ENCODE data around the gene CHRNA5.
"Not testable (repeated sequence)": the region's sequence is repeated elsewhere in the genome, so short reads cannot be mapped to it uniquely, and the experiment has no call there.

Gene CHRNA5

DNA sequence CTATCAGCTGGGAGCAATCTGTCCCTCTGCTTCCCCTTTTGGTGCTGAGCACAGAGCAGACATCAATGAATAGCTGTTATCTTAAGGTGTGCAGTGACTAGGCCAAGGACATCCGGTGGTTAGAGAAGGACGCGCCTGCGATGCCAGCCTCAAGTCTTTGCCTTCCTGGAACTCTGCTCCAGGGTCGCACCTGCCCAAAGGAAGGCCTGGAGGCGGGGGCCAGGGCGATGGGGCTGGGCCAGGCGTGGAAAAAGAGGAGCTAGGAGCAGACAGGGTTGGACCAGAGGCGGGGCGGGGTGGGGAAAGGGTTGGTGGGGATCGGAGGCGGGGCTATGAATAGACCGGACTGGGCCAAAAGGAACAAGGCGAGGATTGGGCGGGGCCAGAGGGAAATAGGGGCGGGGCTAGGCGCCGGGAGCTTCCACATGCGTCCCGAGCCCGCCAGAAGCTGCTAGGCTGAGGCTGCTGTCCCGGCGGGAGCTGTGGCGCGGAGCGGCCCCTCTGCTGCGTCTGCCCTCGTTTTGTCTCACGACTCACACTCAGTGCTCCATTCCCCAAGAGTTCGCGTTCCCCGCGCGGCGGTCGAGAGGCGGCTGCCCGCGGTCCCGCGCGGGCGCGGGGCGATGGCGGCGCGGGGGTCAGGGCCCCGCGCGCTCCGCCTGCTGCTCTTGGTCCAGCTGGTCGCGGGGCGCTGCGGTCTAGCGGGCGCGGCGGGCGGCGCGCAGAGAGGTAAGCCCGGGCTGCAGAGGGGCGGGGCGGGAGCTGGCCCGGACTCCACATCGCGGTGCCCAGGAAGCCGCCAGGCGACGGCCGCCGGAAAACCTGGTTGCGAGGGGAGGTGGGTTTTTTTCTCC lies at the start of gene CHRNA5:
TSS of gene CHRNA5 (plus strand) at position 424 of the 854 bp plus-strand sequence. CDS start at position 624, 200 bp downstream.
- Histone ChIP-seq H3K27me3 (replicated peaks; ENCODE audit: insufficient read depth, low read length) (no peaks in the 10 kb centered on the region), H3K36me3 (replicated peaks; ENCODE audit: insufficient read depth, low read length) (no peaks in the 10 kb centered on the region), H3K9me3 (replicated peaks; ENCODE audit: insufficient read depth, low read length) (no peaks in the 10 kb centered on the region), H3K79me2 (ENCODE audit: low read length) (peaks cover 17% of the 10 kb centered on the region), H3K4me1 (ENCODE audit: low read length) (peaks cover 10% of the 10 kb centered on the region; the same call in 1 of the 2 replicates), H4K20me1 (ENCODE audit: insufficient read depth, low read length) (no peaks in the 10 kb centered on the region), H2AFZ (ENCODE audit: low read length) (peak within 1 kb of the TSS; percentile 97), H3K27ac (ENCODE audit: low read length) (peak within 1 kb of the TSS; percentile 35; the same call in 1 of the 2 replicates), H3K9ac (ENCODE audit: low read length) (peak within 1 kb of the TSS; percentile 50), H3K4me3 (ENCODE audit: low read length) (peak within 1 kb of the TSS; percentile 89), H3K4me2 (ENCODE audit: low read depth, low read length) (peak within 1 kb of the TSS; percentile 84), H3K9me2 (replicated peaks; ENCODE audit: insufficient read depth, low read length) (no peaks in the 10 kb centered on the region), H3F3A (ENCODE audit: insufficient read depth, low read length) (peaks cover 14% of the 10 kb centered on the region)
- peak; percentile 72 for DNase-seq
- TF ChIP-seq EZH2 (optimal IDR thresholded peaks at IDR 0.05; ENCODE audit: low read depth, low read length) (no peak), EZH2phosphoT487 (IDR thresholded peaks at IDR 0.05; ENCODE audit: low read length) (no peak)
- TF ChIP-seq, protein P1, sequence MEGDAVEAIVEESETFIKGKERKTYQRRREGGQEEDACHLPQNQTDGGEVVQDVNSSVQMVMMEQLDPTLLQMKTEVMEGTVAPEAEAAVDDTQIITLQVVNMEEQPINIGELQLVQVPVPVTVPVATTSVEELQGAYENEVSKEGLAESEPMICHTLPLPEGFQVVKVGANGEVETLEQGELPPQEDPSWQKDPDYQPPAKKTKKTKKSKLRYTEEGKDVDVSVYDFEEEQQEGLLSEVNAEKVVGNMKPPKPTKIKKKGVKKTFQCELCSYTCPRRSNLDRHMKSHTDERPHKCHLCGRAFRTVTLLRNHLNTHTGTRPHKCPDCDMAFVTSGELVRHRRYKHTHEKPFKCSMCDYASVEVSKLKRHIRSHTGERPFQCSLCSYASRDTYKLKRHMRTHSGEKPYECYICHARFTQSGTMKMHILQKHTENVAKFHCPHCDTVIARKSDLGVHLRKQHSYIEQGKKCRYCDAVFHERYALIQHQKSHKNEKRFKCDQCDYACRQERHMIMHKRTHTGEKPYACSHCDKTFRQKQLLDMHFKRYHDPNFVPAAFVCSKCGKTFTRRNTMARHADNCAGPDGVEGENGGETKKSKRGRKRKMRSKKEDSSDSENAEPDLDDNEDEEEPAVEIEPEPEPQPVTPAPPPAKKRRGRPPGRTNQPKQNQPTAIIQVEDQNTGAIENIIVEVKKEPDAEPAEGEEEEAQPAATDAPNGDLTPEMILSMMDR (IDR thresholded peaks at IDR 0.05; ENCODE audit: low read length), result no peak

DNA sequence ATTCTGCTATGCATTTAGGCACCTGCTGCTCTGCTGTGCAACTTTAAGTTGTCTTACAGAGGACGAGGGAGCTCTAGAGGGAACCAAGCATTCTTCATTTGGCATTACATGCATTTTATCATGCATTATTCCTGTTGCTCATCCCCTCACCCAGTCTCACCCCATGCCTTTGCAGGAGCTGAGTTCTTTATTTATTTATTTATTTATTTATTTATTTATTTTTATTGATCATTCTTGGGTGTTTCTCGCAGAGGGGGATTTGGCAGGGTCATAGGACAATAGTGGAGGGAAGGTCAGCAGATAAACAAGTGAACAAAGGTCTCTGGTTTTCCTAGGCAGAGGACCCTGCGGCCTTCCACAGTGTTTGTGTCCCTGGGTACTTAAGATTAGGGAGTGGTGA lies 45.3 kb upstream of the CHRNA5 start:
- H3K27me3 ChIP-seq (replicated peaks; ENCODE audit: insufficient read depth, low read length); H3K9me3 ChIP-seq (replicated peaks; ENCODE audit: insufficient read depth, low read length); H3K36me3 ChIP-seq (replicated peaks; ENCODE audit: insufficient read depth, low read length); H3K27ac ChIP-seq (ENCODE audit: low read length); DNase-seq; H3K4me1 ChIP-seq (ENCODE audit: low read length); H3K79me2 ChIP-seq (ENCODE audit: low read length); H2AFZ ChIP-seq (ENCODE audit: low read length); H3K9me2 ChIP-seq (replicated peaks; ENCODE audit: insufficient read depth, low read length); H3K9ac ChIP-seq (ENCODE audit: low read length); H3F3A ChIP-seq (ENCODE audit: insufficient read depth, low read length); H3K4me2 ChIP-seq (ENCODE audit: low read depth, low read length); H3K4me3 ChIP-seq (ENCODE audit: low read length); H4K20me1 ChIP-seq (ENCODE audit: insufficient read depth, low read length): not testable (repeated sequence)

DNA sequence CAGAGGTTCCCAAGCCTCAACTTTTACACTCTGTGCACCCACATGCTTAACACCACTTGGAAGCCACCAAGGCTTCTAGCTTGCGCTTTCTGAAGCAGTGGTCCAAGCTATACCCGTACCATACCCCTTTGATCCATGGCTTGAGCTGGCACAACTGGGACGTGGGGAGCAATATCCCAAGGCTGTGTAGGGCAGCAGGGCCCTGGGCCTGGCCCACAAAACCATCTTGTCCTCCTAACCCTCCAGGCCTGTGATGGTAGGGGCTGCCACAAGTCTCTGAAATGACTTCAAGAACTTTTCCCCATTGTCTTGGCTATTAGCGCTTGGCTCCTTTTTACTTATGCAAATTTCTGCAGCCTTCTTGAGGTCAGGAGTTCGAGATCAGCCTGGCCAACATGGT lies 41.1 kb upstream of the CHRNA5 start:
- Histone ChIP-seq H3K4me2 (ENCODE audit: low read depth, low read length) (no peak overlapping the region), H3K27ac (ENCODE audit: low read length) (no peak overlapping the region), H3K36me3 (replicated peaks; ENCODE audit: insufficient read depth, low read length) (no peaks in the 10 kb centered on the region; the same call in 1 of the 2 replicates), H3K9me2 (replicated peaks; ENCODE audit: insufficient read depth, low read length) (no peaks in the 10 kb centered on the region), H3K4me1 (ENCODE audit: low read length) (no peaks in the 10 kb centered on the region), H3F3A (ENCODE audit: insufficient read depth, low read length) (no peaks in the 10 kb centered on the region), H3K79me2 (ENCODE audit: low read length) (no peaks in the 10 kb centered on the region), H3K27me3 (replicated peaks; ENCODE audit: insufficient read depth, low read length) (no peaks in the 10 kb centered on the region), H4K20me1 (ENCODE audit: insufficient read depth, low read length) (no peaks in the 10 kb centered on the region), H2AFZ (ENCODE audit: low read length) (no peak overlapping the region), H3K9ac (ENCODE audit: low read length) (no peak overlapping the region), H3K4me3 (ENCODE audit: low read length) (no peak overlapping the region), H3K9me3 (replicated peaks; ENCODE audit: insufficient read depth, low read length) (no peaks in the 10 kb centered on the region)
- DNase-seq, result no peak
- no peak for TF ChIP-seq EZH2 (optimal IDR thresholded peaks at IDR 0.05; ENCODE audit: low read depth, low read length)
- TF ChIP-seq, protein P1 (IDR thresholded peaks at IDR 0.05; ENCODE audit: low read length), result no peak
- TF ChIP-seq EZH2phosphoT487 (IDR thresholded peaks at IDR 0.05; ENCODE audit: low read length), result no peak

DNA sequence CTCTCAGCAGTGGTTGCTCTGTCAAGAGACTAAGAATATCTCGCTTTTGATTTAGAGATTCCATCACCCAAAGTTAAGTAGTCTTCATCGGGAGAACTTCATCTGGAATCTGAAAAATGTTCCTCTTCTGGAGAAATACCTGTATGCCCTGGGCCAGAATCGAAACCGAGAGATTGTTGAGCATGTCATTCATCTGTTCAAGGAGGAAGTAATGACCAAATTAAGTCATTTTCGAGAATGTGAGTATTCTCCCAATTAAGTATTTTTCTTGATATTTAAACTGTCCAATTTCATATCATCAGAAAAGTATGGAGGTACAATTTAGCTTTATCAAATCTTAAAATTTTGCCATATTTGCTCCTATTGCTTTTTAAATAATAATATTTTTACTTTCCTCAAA lies 38.0 kb upstream of the CHRNA5 start:
- Histone ChIP-seq H3K9ac (ENCODE audit: low read length) (no peak overlapping the region), H3K9me3 (replicated peaks; ENCODE audit: insufficient read depth, low read length) (no peaks in the 10 kb centered on the region), H3K4me3 (ENCODE audit: low read length) (peak overlapping the region; percentile 11), H3K36me3 (replicated peaks; ENCODE audit: insufficient read depth, low read length) (no peaks in the 10 kb centered on the region), H3K9me2 (replicated peaks; ENCODE audit: insufficient read depth, low read length) (no peaks in the 10 kb centered on the region), H3K79me2 (ENCODE audit: low read length) (no peaks in the 10 kb centered on the region), H3K4me2 (ENCODE audit: low read depth, low read length) (peak overlapping the region; percentile 9; the same call in 1 of the 2 replicates), H4K20me1 (ENCODE audit: insufficient read depth, low read length) (no peaks in the 10 kb centered on the region), H3K4me1 (ENCODE audit: low read length) (no peaks in the 10 kb centered on the region), H3K27me3 (replicated peaks; ENCODE audit: insufficient read depth, low read length) (no peaks in the 10 kb centered on the region), H2AFZ (ENCODE audit: low read length) (0 out of 2 replicates have a peak overlapping the region, but pooled peaks have one; percentile 5), H3F3A (ENCODE audit: insufficient read depth, low read length) (no peaks in the 10 kb centered on the region), H3K27ac (ENCODE audit: low read length) (no peak overlapping the region)
- DNase-seq, result peak; percentile 59
- TF ChIP-seq, protein P1 (IDR thresholded peaks at IDR 0.05; ENCODE audit: low read length), result no peak
- TF ChIP-seq EZH2 (optimal IDR thresholded peaks at IDR 0.05; ENCODE audit: low read depth, low read length) (no peak), EZH2phosphoT487 (IDR thresholded peaks at IDR 0.05; ENCODE audit: low read length) (no peak)

Measured in MM.1S (cell line).